ENCODE data around the gene PRR36.
"Not testable (repeated sequence)": the region's sequence is repeated elsewhere in the genome, so short reads cannot be mapped to it uniquely, and the experiment has no call there.

Gene PRR36

GRCh38 chr19:7870571-7871436 lies 3.4 kb downstream of the PRR36 start:
- DNase-seq: no peak

GRCh38 chr19:7869910-7870511 lies 4.2 kb downstream of the PRR36 start:
- no peak for DNase-seq

- DNase-seq: no peak
These were observed 4.7 kb downstream of the PRR36 start for GRCh38 chr19:7869453-7869909.

- no peak for DNase-seq
These were observed 5.3 kb downstream of the PRR36 start for GRCh38 chr19:7868671-7869452.

GRCh38 chr19:7868326-7868670 lies 5.9 kb downstream of the PRR36 start:
- DNase-seq: no peak

GRCh38 chr19:7867092-7867844 lies 6.9 kb downstream of the PRR36 start:
- no peak for DNase-seq

- DNase-seq: no peak
These were observed 7.6 kb downstream of the PRR36 start for GRCh38 chr19:7866399-7867091.

- no peak for DNase-seq
These were observed 8.8 kb downstream of the PRR36 start for GRCh38 chr19:7865262-7865911.

GRCh38 chr19:7864690-7865074 lies 9.5 kb downstream of the PRR36 start:
- no peak for DNase-seq

GRCh38 chr19:7863971-7864689 lies 10.1 kb downstream of the PRR36 start:
- no peak for DNase-seq

- no peak for DNase-seq
These were observed 10.8 kb downstream of the PRR36 start for GRCh38 chr19:7863157-7863970.

GRCh38 chr19:7862413-7862951 lies 11.7 kb downstream of the PRR36 start:
- DNase-seq: no peak

GRCh38 chr19:7861619-7862412 lies 12.4 kb downstream of the PRR36 start:
- no peak for DNase-seq

GRCh38 chr19:7860714-7861618 lies 13.2 kb downstream of the PRR36 start:
- no peak for DNase-seq

GRCh38 chr19:7859831-7860713 lies 14.1 kb downstream of the PRR36 start:
- no peak for DNase-seq

- DNase-seq: not testable (repeated sequence)
These were observed 15.1 kb downstream of the PRR36 start for GRCh38 chr19:7859087-7859486.
